AG10803 (cell line): ENCODE results near the gene DEPP1.

ENCODE experiments used
- DNase-seq: peaks from one replicate; pipeline ENCODE4 v3.0.0; 2010; ENCODE audit warnings: low read depth
- H3K4me3 ChIP-seq: 2 replicates; pipeline ENCODE4 v1.5.1; 2011; ENCODE audit warnings: mild to moderate bottlenecking, low read length, control low read depth
- TF ChIP-seq, protein P1 (sequence below): conservative IDR thresholded peaks from 2 replicates; pipeline ENCODE4 v1.5.1; 2011; ENCODE audit warnings: mild to moderate bottlenecking, low read length, control low read depth, inconsistent platforms

DEPP1 gene

DNA sequence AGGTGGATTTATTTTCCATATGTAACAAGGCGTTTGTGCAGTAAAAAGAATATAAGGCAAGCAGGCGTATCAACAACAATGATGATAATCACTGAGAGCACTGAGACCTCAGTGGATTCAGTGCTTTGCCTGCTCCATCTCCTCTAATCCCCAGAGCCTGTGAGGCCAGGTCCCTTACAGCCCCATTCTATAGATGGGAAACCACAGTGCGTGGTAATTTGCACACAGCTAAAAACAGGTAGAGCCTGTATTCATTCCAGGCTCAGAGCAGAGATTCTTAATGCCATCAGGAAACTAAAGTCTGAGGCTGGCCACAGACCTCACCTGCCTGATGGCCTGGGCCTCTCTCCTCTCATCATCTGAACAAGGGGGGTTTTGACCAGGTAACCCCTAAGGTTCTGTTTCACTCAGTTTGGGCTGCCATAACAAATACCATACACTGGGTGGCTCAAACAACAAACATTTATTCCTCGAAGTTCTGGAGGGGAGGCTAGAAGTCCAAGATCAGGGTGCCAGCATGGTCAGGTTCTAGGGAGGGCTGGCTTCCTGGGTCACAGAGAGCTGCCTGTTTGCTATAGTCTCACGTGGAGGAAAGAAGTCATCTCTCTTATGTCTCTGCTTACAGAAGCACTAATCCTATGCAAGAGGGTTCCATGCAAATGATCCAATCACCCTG is 29.3 kb downstream of the DEPP1 start:
- TF ChIP-seq, protein P1, sequence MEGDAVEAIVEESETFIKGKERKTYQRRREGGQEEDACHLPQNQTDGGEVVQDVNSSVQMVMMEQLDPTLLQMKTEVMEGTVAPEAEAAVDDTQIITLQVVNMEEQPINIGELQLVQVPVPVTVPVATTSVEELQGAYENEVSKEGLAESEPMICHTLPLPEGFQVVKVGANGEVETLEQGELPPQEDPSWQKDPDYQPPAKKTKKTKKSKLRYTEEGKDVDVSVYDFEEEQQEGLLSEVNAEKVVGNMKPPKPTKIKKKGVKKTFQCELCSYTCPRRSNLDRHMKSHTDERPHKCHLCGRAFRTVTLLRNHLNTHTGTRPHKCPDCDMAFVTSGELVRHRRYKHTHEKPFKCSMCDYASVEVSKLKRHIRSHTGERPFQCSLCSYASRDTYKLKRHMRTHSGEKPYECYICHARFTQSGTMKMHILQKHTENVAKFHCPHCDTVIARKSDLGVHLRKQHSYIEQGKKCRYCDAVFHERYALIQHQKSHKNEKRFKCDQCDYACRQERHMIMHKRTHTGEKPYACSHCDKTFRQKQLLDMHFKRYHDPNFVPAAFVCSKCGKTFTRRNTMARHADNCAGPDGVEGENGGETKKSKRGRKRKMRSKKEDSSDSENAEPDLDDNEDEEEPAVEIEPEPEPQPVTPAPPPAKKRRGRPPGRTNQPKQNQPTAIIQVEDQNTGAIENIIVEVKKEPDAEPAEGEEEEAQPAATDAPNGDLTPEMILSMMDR: no peak
- no peak overlapping the region for H3K4me3 ChIP-seq
- no peak for DNase-seq

DNA sequence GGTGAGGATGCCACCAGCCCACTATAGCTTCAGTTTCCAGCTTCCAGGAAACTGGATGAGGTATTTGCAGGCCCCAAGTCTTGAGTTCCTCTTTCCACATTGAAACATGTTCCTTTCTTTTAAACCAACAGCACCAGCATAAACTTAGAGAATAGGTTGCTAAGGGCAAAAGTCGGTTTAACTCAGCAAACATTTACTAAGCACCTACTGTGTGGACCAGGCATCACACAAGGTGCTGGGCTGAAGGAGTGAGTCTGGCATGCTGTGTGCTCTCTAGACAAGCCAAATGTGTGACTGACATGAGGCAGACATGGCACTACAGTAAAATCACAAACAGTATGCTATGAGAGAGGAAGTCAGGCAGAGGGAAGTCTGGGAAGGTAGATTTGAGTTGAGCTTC is 30.0 kb downstream of the DEPP1 start:
- no peak for DNase-seq
- H3K4me3 ChIP-seq: no peak overlapping the region
- TF ChIP-seq, protein P1: no peak

GRCh38 chr10:44947371-44948152 is 31.0 kb downstream of the DEPP1 start:
- TF ChIP-seq, protein P1: no peak
- H3K4me3 ChIP-seq: no peak overlapping the region
- no peak for DNase-seq

DNA sequence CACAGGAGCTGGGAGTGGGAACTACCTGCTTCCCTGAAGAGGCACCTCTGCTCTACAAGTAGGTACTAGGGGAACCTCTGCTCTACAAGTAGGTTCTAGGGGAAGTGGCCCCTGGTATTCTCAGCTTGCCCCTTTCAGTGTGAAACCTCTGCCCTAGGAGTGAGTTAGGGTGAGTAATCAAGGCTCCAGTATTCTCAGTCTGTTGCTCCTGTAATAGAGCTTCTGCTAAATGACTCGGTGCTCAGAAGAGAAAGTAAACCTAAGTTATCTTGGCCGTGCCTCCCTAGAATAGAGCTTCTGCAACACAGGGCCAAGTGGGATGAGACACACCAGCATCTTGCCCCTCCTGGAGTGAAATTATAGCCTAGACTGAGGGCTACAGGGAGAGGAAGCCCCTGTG is 32.4 kb downstream of the DEPP1 start:
- DNase-seq: no peak
- TF ChIP-seq, protein P1: no peak
- no peak overlapping the region for H3K4me3 ChIP-seq

DNA sequence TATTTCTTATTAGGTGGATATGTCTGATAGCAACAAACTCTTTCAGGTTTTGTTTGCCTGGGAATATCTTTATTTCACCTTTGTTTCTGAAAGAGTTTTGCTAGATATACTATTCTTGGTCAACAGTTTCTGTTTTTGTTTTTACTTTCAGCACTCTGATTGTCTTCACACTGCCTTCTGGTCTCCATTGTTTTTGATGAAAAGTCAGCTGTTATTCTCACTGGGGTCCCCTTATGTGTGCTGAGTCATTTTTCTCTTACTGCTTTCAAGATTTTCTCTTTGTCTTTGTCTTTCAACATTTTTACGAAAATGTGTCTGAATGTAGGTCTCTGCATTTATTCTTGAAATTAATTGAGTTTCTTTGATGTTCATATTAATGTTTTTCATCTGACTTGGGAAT is 34.3 kb downstream of the DEPP1 start:
- H3K4me3 ChIP-seq: no peak overlapping the region
- TF ChIP-seq, protein P1: no peak
- DNase-seq: no peak

DNA sequence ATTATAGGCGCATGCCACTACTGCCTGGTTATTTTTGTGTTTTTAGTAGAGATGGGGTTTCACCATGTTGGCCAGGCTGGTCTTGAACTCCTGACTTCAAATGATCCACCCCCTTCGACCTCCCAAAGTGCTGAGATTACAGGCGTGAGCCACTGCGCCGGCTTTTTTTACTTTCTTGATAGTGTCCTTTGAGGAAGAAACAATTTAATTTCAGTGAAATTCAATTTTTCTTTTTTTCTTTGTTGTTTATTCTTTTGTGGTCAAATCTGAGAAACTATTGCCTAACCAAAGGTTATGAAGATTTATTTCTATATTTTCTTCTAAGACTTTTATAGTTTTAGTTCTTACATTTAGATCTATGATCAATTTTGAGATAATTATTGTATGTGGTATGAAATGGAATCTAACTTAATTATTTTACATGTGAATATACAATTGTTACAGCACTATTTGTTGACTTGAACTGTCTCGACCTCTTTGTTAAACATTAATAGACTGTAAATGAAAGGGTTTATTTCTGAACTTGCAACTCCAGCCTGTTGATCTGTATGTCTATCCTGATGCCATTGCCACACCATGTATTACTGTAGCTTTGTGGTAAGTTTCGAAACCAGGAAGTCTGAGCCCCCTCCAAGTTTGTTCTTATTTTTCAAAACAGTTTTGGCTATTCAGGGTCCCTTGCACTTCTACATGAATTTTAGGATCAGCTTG is 38.8 kb downstream of the DEPP1 start:
- TF ChIP-seq, protein P1: no peak
- no peak for DNase-seq
- no peak overlapping the region for H3K4me3 ChIP-seq
